Natural killer cell (primary cell): Measurements from ENCODE around the gene SUPT20HL1. TPM values are rescaled to one million over a fixed set of nuclear protein-coding genes. Genes with fewer than 3 reads are reported as not detected.
"Not testable (repeated sequence)": the region's sequence is repeated elsewhere in the genome, so short reads cannot be mapped to it uniquely, and the experiment has no call there.

ENCODE experiments used
- ATAC-seq, 3 donors: fragments of 150-1000 bp in 2 of 3; fragments of 200-7000 bp in 1 of 3; cut with Tn5 transposase; 1 replicate in 1 of 3; 2 replicates in 2 of 3; pipeline ENCODE4 v1.10.0; 2021; ENCODE audit warnings: mild to moderate bottlenecking in 2 of 3, moderate library complexity in 2 of 3
- DNase-seq, 2 donors: peaks; one replicate each; pipeline versions ENCODE4 v3.0.0 to v3.0.0-alpha.2; 2013 to 2021; ENCODE audit warnings: mixed read lengths in 1 of 2
- H3K27ac ChIP-seq: one replicate; pipeline ENCODE4 v1.5.1; 2013; ENCODE audit warnings: mild to moderate bottlenecking, low read length
- H3K27me3 ChIP-seq: one replicate; pipeline ENCODE4 v1.6.1; 2013; ENCODE audit warnings: low read length; ENCODE audit not compliant: control insufficient read depth, insufficient read depth
- H3K36me3 ChIP-seq: one replicate; pipeline ENCODE4 v1.6.1; 2013; ENCODE audit warnings: low read length; ENCODE audit not compliant: control insufficient read depth, insufficient read depth
- H3K4me1 ChIP-seq: one replicate; pipeline ENCODE4 v1.6.1; 2013; ENCODE audit warnings: low read length; ENCODE audit not compliant: control insufficient read depth, insufficient read depth
- H3K4me3 ChIP-seq: one replicate; pipeline ENCODE4 v1.5.1; 2013; ENCODE audit warnings: low read length
- H3K9me3 ChIP-seq: one replicate; pipeline ENCODE4 v1.6.1; 2013; ENCODE audit warnings: low read length; ENCODE audit not compliant: control insufficient read depth, insufficient read depth
- H3K27ac Mint-ChIP-seq, 2 donors: one replicate each; pipeline ENCODE4 v1.8.0; 2022; ENCODE audit warnings: mild to moderate bottlenecking in 2 of 2, mixed read lengths in 2 of 2, moderate library complexity in 1 of 2
- H3K27me3 Mint-ChIP-seq, 2 donors: one replicate each; pipeline ENCODE4 v1.8.0; 2022; ENCODE audit warnings: low read depth in 2 of 2, mixed read lengths in 2 of 2
- H3K36me3 Mint-ChIP-seq: one replicate; pipeline ENCODE4 v1.8.0; 2022; ENCODE audit warnings: mixed read lengths
- H3K4me1 Mint-ChIP-seq, 2 donors: one replicate each; pipeline ENCODE4 v1.8.0; 2022; ENCODE audit warnings: mixed read lengths in 2 of 2
- H3K4me3 Mint-ChIP-seq: one replicate; pipeline ENCODE4 v1.8.0; 2022; ENCODE audit warnings: mild to moderate bottlenecking, moderate library complexity, mixed read lengths
- H3K9me3 Mint-ChIP-seq, 2 donors: one replicate each; pipeline ENCODE4 v1.8.0; 2022; ENCODE audit warnings: mixed read lengths in 2 of 2
- CTCF ChIP-seq: fragments of 200-600 bp; IDR thresholded peaks from one replicate; pipeline ENCODE4 v1.8.0; 2022; ENCODE audit warnings: antibody characterized with exemption
- whole genome bisulfite sequencing: methylation state at CpG from one replicate; pipeline ENCODE4 v1.1.7; 2013; ENCODE audit warnings: missing lambda C conversion rate; ENCODE audit not compliant: insufficient coverage; 5-methylcytosine and 5-hydroxymethylcytosine counted together
- intact Hi-C: fragments of 100-400 bp; cut with micrococcal nuclease; formaldehyde crosslinking; loops from one replicate; pipeline ENCODE4 v1.14.2; 2022
- total RNA-seq, 4 donors: library from RNA; stranded (reverse); fragments of 120-200 nt in 1 of 4; gene quantifications; one replicate each; pipeline versions ENCODE4 v1.2.3 to v1.2.4, GENCODE V29; 2013 to 2022

The SUPT20HL1 gene
- total RNA-seq, 3 donors from 2014 or later (not counting 1 experiment from before 2014, with no cell fraction given): not detected

GRCh38 chrX:24364851-24365538 lies 4.6 kb downstream of the SUPT20HL1 start:
- DNase-seq (no peak), ATAC-seq (no peak)
- TF ChIP-seq CTCF: no peak
- H3K27ac Mint-ChIP-seq: no peak overlapping the region
- no peaks in the 10 kb centered on the region for H3K4me1 Mint-ChIP-seq
- no peaks in the 10 kb centered on the region for H3K36me3 Mint-ChIP-seq
- H3K4me3 Mint-ChIP-seq: no peak overlapping the region
- Histone ChIP-seq H3K27me3 (no peaks in the 10 kb centered on the region), H3K4me3 (no peak overlapping the region), H3K36me3 (no peaks in the 10 kb centered on the region), H3K9me3 (no peaks in the 10 kb centered on the region), H3K27ac (no peak overlapping the region), H3K4me1 (no peaks in the 10 kb centered on the region)
- no peaks in the 10 kb centered on the region for H3K9me3 Mint-ChIP-seq
- intact Hi-C loops: no loop called here
- peaks cover 0 to 5% of the 10 kb centered on the region in 2 donors for H3K27me3 Mint-ChIP-seq
- WGBS: 93% methylated on average over 13 of the region's 14 CpGs

GRCh38 chrX:24366762-24367400 lies 6.4 kb downstream of the SUPT20HL1 start:
- H3K36me3 ChIP-seq, H3K4me1 Mint-ChIP-seq, intact Hi-C loops, H3K9me3 Mint-ChIP-seq, H3K9me3 ChIP-seq, H3K27me3 ChIP-seq, H3K4me1 ChIP-seq, H3K36me3 Mint-ChIP-seq, H3K27ac Mint-ChIP-seq, H3K27ac ChIP-seq, H3K4me3 ChIP-seq, ATAC-seq, H3K4me3 Mint-ChIP-seq, DNase-seq: not testable (repeated sequence)
- 91% methylated on average over 2 of the region's 4 CpGs for WGBS
- H3K27me3 Mint-ChIP-seq: peaks cover 2 to 21% of the 10 kb centered on the region in 2 donors

- no peak overlapping the region for H3K4me3 Mint-ChIP-seq
- H3K4me1 ChIP-seq: peaks cover 6% of the 10 kb centered on the region
Measured at GRCh38 chrX:24369816-24370215, 9.4 kb downstream of the SUPT20HL1 start.

More at GRCh38 chrX:24369816-24370215, 9.4 kb downstream of the SUPT20HL1 start:
- Mint-ChIP-seq H3K27me3 (peaks cover 6 to 29% of the 10 kb centered on the region in 2 donors), H3K27ac (no peak overlapping the region), H3K4me1 (peaks cover 4% of the 10 kb centered on the region in 2 donors), H3K9me3 (no peaks in the 10 kb centered on the region), H3K36me3 (no peaks in the 10 kb centered on the region)
- DNase-seq: no peak
- no peaks in the 10 kb centered on the region for H3K27me3 ChIP-seq
- no peak for TF ChIP-seq CTCF
- intact Hi-C loops: loop anchor here (5.0 kb wide), 1 partner anchor 772 kb away; no protein-coding TSS in a partner anchor
- H3K27ac ChIP-seq: no peak overlapping the region
- no peak overlapping the region for H3K4me3 ChIP-seq
- 60% methylated on average over 1 of the region's 1 CpG for WGBS
- no peaks in the 10 kb centered on the region for H3K36me3 ChIP-seq
- no peak for ATAC-seq
- no peaks in the 10 kb centered on the region for H3K9me3 ChIP-seq
